ENCODE measurements around the gene DCP1B. TPM values are rescaled to one million over a fixed set of nuclear protein-coding genes. Genes with fewer than 3 reads are reported as not detected.

The DCP1B gene
- total and polyA plus RNA-seq, 2 of the 4 experiments (the other 2 are of a cell fraction), result 13.3 to 19.7 TPM

DNA sequence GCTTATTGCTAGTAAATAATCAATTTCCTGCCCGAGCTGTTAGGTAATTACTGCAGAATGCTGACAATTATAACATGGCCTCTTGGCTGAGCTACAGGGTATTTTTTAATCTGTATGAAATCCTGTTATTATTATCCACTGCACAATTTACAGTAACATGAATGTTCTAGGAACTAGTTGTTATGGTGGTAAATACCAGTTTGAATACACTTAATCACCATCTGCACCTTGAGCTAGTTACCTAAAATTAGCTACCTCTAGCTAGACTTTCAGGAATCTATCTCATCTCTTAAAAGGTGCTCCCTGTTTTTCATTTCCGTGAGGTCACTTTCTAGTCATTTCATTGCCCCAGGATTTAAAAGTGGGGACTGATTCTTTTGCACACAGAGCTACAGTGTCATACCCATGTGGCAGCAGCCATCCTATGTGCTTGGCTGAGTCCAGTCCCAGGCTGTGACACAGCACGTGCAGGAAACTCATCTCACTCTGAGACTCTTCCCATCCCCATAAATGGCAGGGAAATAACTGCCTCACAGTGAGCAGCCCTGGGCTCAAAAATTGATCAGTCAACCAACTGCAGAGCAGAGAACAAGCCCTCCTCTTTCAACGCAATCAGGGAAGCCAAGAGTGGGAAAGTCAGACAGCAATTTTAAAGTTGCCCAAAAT lies 37.6 kb downstream of the DCP1B start:
- no peak overlapping the region for H2AFZ ChIP-seq (replicated peaks; ENCODE audit: low read length, poor library complexity)
- no peak overlapping the region for H3K4me3 ChIP-seq (ENCODE audit: insufficient read depth, low read depth, low read length)
- CTCF ChIA-PET, result no interaction called here
- H2BK15ac ChIP-seq (ENCODE audit: low read depth, low read length), result no peak overlapping the region
- H2BK20ac ChIP-seq (ENCODE audit: low read depth, low read length), result no peak overlapping the region
- H2AK9ac ChIP-seq (replicated peaks; ENCODE audit: low read depth, low read length, poor library complexity), result no peak overlapping the region
- H2AK5ac ChIP-seq (ENCODE audit: low read depth, low read length), result no peak overlapping the region
- dilution Hi-C loops (cut with HindIII; ENCODE audit: low sequenced_read_pairs, unreplicated experiment), result no loop called here
- H3K9me3 ChIP-seq (ENCODE audit: control insufficient read depth, insufficient read depth, low read length), result no peaks in the 10 kb centered on the region
- H3K36me3 ChIP-seq (ENCODE audit: control insufficient read depth, insufficient read depth, low read length), result peaks cover 28% of the 10 kb centered on the region
- no peak overlapping the region for H3K18ac ChIP-seq (ENCODE audit: low read depth, low read length)
- no peak overlapping the region for H3K56ac ChIP-seq (ENCODE audit: extremely low read depth, insufficient read depth, low read length)
- ATAC-seq (ENCODE audit: low read depth) (no peak), DNase-seq (no peak)
- H4K20me1 ChIP-seq (ENCODE audit: insufficient read depth, low read length), result no peaks in the 10 kb centered on the region
- H4K5ac ChIP-seq (ENCODE audit: low read depth, low read length), result no peak overlapping the region
- H3K23ac ChIP-seq (ENCODE audit: low read depth, low read length), result no peak overlapping the region
- TF ChIP-seq RCOR1 (IDR thresholded peaks at IDR 0.05; ENCODE audit: insufficient replicate concordance, low read length), result no peak
- TF ChIP-seq SMC3 (IDR thresholded peaks at IDR 0.05; ENCODE audit: low read depth, low read length), result no peak
- BruUV-seq (replicated peaks), result no TSS peak
- no CpG with 5 or more reads among the region's 4 CpGs for WGBS, 2 experiments (ENCODE audit: extremely low coverage in 2 of 2, insufficient read length in 1 of 2)
- H3K4ac ChIP-seq (ENCODE audit: low read depth, low read length), result no peak overlapping the region
- H3K9me1 ChIP-seq (ENCODE audit: insufficient read depth, low read length), result peaks cover 6% of the 10 kb centered on the region; the same call in 1 of the 2 replicates
- no peak overlapping the region for H4K8ac ChIP-seq (ENCODE audit: low read depth in 2 of 2, low read length in 2 of 2)
- H3K79me1 ChIP-seq (ENCODE audit: low read depth in 1 of 2, low read length in 2 of 2), result peaks cover 5 to 20% of the 10 kb centered on the region in 2 experiments; a peak in 3 of 4 replicates
- H4K91ac ChIP-seq (ENCODE audit: insufficient read depth, low read depth, low read length), result no peak overlapping the region
- in situ Hi-C loops (cut with MboI; ENCODE audit: low sequenced_read_pairs), result no loop called here
- no peak overlapping the region for H3K27ac ChIP-seq (ENCODE audit: insufficient read depth, low read length)
- no peak overlapping the region for H2BK120ac ChIP-seq (ENCODE audit: low read depth, low read length)
- H3K14ac ChIP-seq (replicated peaks; ENCODE audit: low read depth, low read length), result no peak overlapping the region
- intact Hi-C loops (cut with micrococcal nuclease), result no loop called here
- H3K4me2 ChIP-seq (ENCODE audit: low read depth, low read length), result no peak overlapping the region
- H3K27me3 ChIP-seq (ENCODE audit: control insufficient read depth, insufficient read depth, low read length), result no peaks in the 10 kb centered on the region
- no peak overlapping the region for H2BK5ac ChIP-seq (ENCODE audit: low read depth, low read length, poor library complexity, severe bottlenecking)
- no peak overlapping the region for H3K9ac ChIP-seq (ENCODE audit: low read depth, low read length)
- POLR2A ChIA-PET (ENCODE audit: unreplicated experiment), result no interaction called here
- H3K4me1 ChIP-seq (ENCODE audit: control insufficient read depth, insufficient read depth, low read length), result no peaks in the 10 kb centered on the region
